Measurements from ENCODE around the gene LMBRD1.

LMBRD1 gene

GRCh38 chr6:69631552-69632346 lies 165.1 kb downstream of the LMBRD1 start:
- DNase-seq (ENCODE audit: low read depth) = no peak

- DNase-seq (ENCODE audit: low read depth) = no peak
Observed at GRCh38 chr6:69630767-69631166, 166.0 kb downstream of the LMBRD1 start.

GRCh38 chr6:69627625-69628024 lies 169.2 kb downstream of the LMBRD1 start:
- no peak for DNase-seq (ENCODE audit: low read depth)

- DNase-seq (ENCODE audit: low read depth) = no peak
Observed at GRCh38 chr6:69624944-69625343, 171.9 kb downstream of the LMBRD1 start.

Measured in stimulated activated CD8-positive, alpha-beta memory T cell treated with anti-CD3 and anti-CD28 coated beads, Interleukin-4, amount 100 ng/mL, for 24 hours (primary cell).